Type B pancreatic cell (in vitro differentiated cells): ENCODE results near the gene STMND1. TPM values are rescaled to one million over a fixed set of nuclear protein-coding genes. Genes with fewer than 3 reads are reported as not detected.

ENCODE experiments used
- DNase-seq: peaks from one replicate; pipeline ENCODE4 v3.0.0; 2021; ENCODE audit warnings: mixed read lengths; ENCODE audit not compliant: unreplicated experiment; ENCODE audit errors: extremely low spot score
- H3K27ac Mint-ChIP-seq: 2 replicates; pipeline ENCODE4 v1.8.0; 2021; ENCODE audit warnings: mild to moderate bottlenecking, mixed read lengths
- H3K27me3 Mint-ChIP-seq: 2 replicates; pipeline ENCODE4 v1.8.0; 2021; ENCODE audit warnings: mixed read lengths
- H3K36me3 Mint-ChIP-seq: 2 replicates; pipeline ENCODE4 v1.8.0; 2021; ENCODE audit warnings: mixed read lengths
- H3K4me1 Mint-ChIP-seq: one replicate; pipeline ENCODE4 v1.8.0; 2021; ENCODE audit warnings: mixed read lengths; ENCODE audit not compliant: unreplicated experiment
- H3K4me3 Mint-ChIP-seq: 2 replicates; pipeline ENCODE4 v1.8.0; 2021; ENCODE audit warnings: mild to moderate bottlenecking, mixed read lengths
- H3K9me3 Mint-ChIP-seq: 2 replicates; pipeline ENCODE4 v1.8.0; 2021; ENCODE audit warnings: mixed read lengths
- total RNA-seq: library from RNA; stranded (reverse); gene quantifications from 2 replicates; pipeline ENCODE4 v1.2.1, GENCODE V29; 2021; ENCODE audit warnings: low replicate concordance
- TF ChIP-seq, protein P1 (sequence below): fragments of 200-600 bp; sonication (generic); conservative IDR thresholded peaks from 2 replicates; pipeline ENCODE4 v1.5.0; 2021; ENCODE audit warnings: antibody characterized with exemption, mild to moderate bottlenecking

STMND1 gene
- total RNA-seq, 1 donor from 2014 or later: 2.2 TPM

DNA sequence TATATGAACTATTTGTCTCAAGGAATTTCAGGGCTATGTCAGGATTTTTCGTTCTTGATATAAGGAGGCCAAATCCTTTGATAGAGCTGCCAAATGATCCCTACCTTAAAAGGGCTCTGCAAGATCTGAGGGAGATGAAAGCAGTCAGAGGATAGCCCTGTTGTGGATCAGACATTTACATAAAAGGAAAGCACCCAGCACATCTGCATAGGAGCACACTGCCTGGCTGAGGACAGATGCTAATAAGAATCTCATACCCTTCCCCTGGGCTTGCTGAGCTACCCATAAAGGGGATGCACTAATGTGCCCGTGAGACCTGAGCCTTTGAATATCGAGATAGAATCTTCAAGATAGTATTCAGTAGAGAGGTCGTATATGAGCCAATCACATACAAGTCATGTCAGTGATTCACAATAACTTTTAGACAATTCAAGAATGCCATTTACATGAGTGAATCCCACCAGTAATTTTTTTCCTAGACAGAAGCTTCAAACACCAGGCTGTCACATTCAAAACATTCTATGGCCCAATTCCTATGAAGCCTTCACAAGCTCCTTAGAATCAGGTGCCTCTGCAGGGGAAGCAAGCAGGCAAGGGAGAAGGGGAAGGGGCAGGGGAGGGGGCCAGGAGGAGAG is 71.1 kb downstream of the STMND1 start:
- Mint-ChIP-seq H3K4me3 (no peak overlapping the region), H3K9me3 (no peaks in the 10 kb centered on the region), H3K4me1 (no peaks in the 10 kb centered on the region), H3K36me3 (no peaks in the 10 kb centered on the region), H3K27me3 (peaks cover 5% of the 10 kb centered on the region), H3K27ac (no peak overlapping the region)
- TF ChIP-seq, protein P1, sequence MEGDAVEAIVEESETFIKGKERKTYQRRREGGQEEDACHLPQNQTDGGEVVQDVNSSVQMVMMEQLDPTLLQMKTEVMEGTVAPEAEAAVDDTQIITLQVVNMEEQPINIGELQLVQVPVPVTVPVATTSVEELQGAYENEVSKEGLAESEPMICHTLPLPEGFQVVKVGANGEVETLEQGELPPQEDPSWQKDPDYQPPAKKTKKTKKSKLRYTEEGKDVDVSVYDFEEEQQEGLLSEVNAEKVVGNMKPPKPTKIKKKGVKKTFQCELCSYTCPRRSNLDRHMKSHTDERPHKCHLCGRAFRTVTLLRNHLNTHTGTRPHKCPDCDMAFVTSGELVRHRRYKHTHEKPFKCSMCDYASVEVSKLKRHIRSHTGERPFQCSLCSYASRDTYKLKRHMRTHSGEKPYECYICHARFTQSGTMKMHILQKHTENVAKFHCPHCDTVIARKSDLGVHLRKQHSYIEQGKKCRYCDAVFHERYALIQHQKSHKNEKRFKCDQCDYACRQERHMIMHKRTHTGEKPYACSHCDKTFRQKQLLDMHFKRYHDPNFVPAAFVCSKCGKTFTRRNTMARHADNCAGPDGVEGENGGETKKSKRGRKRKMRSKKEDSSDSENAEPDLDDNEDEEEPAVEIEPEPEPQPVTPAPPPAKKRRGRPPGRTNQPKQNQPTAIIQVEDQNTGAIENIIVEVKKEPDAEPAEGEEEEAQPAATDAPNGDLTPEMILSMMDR: no peak
- no peak for DNase-seq

DNA sequence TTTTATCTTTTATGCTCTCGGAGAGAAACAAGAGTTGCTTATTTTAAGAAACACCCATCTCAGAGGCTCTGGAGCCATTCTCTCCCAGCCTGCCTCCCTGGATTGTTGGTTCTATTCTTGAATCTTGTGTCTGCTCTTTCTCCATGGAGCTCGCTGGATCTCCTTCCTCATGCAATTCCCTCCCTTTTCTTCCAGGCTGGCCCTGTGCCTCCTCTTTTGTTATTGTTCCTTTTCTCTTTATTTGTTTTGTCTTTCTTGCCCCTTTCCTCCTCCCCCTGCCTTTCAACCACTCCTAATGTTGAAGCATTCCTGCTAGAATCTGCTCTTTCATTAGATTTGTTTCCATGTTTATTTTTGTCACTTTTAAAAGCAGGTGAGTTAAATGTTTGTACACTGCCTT is 76.5 kb downstream of the STMND1 start:
- Mint-ChIP-seq H3K36me3 (no peaks in the 10 kb centered on the region), H3K27me3 (no peaks in the 10 kb centered on the region), H3K27ac (no peak overlapping the region), H3K9me3 (peaks cover 7% of the 10 kb centered on the region), H3K4me3 (no peak overlapping the region), H3K4me1 (no peaks in the 10 kb centered on the region)
- TF ChIP-seq, protein P1: no peak
- no peak for DNase-seq

DNA sequence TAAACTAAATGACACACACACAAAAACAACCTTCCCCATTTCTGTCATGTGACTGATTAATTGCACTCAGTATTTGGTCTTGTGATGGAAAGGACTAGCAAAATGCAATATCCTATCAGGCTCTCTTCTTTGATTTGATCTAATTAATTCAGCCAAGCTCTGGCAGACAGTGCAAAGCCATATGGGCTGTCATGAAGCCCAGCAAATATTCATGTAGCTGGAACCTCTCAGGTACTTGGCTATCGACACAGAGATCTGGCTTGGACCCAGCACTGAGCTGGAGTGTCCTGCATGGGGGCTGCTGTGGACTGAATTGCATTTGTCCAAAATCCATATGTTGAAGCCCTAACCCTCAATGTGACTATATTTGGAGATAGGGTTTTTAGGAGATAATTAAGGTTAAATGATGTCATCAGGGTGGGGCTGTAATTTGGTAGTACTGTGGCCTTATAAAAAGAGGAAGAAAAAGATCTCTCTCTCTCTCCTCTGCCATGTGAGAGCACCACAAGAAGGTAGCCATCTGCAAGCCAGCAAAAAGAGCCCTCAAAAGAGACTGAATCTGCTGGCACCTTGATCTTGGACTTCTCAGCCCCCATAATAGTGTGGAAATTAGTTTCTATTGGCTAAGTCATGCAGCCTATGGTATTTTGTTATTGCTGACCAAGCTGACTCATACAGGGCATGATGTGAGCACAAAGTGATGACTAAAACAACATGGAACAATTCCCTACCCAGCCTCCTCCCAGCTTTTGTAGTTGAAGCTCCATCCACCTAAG is 77.1 kb downstream of the STMND1 start:
- H3K36me3 Mint-ChIP-seq: no peaks in the 10 kb centered on the region
- TF ChIP-seq, protein P1: no peak
- H3K4me3 Mint-ChIP-seq: no peak overlapping the region
- H3K27me3 Mint-ChIP-seq: no peaks in the 10 kb centered on the region
- H3K9me3 Mint-ChIP-seq: peaks cover 7% of the 10 kb centered on the region
- no peak overlapping the region for H3K27ac Mint-ChIP-seq
- no peaks in the 10 kb centered on the region for H3K4me1 Mint-ChIP-seq
- DNase-seq: no peak

DNA sequence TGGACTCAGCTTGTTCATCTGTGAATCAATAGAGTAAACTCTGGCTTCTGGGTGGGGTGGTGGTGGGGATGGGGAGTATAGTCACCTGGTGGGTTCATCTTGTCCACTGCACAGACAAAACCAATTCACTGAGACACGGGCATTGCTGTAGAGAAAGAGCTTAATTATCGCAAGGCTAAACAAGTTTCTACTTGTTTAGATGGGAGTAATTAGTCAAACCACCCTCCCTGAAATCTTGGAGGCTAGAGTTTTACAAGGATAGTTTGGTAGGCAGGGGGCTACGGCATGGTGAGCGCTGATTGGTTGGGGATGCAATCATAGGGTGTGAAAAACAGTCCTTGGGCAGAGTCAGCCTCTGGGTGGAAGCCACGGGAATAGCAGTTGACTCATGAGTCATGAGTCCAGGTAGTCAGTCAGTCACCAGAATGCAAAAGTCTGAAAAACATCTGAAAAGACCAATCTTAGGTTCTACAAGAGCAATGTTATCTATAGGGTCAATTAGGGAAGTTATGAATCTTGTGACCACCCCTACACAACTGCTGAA is 77.8 kb downstream of the STMND1 start:
- Mint-ChIP-seq H3K4me1 (no peaks in the 10 kb centered on the region), H3K27me3 (no peaks in the 10 kb centered on the region), H3K27ac (no peak overlapping the region), H3K4me3 (no peak overlapping the region), H3K9me3 (peaks cover 7% of the 10 kb centered on the region), H3K36me3 (no peaks in the 10 kb centered on the region)
- DNase-seq: no peak
- TF ChIP-seq, protein P1: no peak

Other genes starting within 250 kb of the STMND1 start
- 0.88 and 4.2 TPM in 2 replicates for gene RBM24, start 179.3 kb downstream of the STMND1 start, total RNA-seq